ENCODE results near the gene FAXC. TPM values are rescaled to one million over a fixed set of nuclear protein-coding genes. Genes with fewer than 3 reads are reported as not detected.

Gene FAXC
- total and polyA plus RNA-seq, 7 donors = 0.36 to 0.73 (median 0.64) TPM; not detected in 4

GRCh38 chr6:99309557-99309956 lies 39.9 kb downstream of the FAXC start:
- no peak for TF ChIP-seq CTCF (IDR thresholded peaks at IDR 0.05)
- WGBS, 3 donors = 85 to 89% (median 87%) methylated on average over 4 of the region's 4 CpGs
- H3K27ac ChIP-seq = no peak overlapping the region

GRCh38 chr6:99308788-99309187 lies 40.7 kb downstream of the FAXC start:
- no peak for TF ChIP-seq CTCF (IDR thresholded peaks at IDR 0.05)
- Histone ChIP-seq H3K27ac (no peak overlapping the region), H3K27me3 (ENCODE audit: insufficient read depth in 3 of 3, low read length in 2 of 3) (no peaks in the 10 kb centered on the region), H3K4me1 (no peaks in the 10 kb centered on the region), H3K36me3 (ENCODE audit: insufficient read depth in 1 of 2, low read depth in 1 of 2) (no peaks in the 10 kb centered on the region), H3K4me3 (no peak overlapping the region), H3K9me3 (no peaks in the 10 kb centered on the region)
- intact Hi-C loops (cut with DNase I) = no loop called here
- ATAC-seq (no peak), DNase-seq (no peak)
- 68 to 73% (median 70%) methylated on average over 3 of the region's 3 CpGs for WGBS, 3 donors

More at GRCh38 chr6:99309557-99309956, 39.9 kb downstream of the FAXC start:
- DNase-seq (no peak), ATAC-seq (no peak)
- Histone ChIP-seq H3K27me3 (ENCODE audit: insufficient read depth in 3 of 3, low read length in 2 of 3) (no peaks in the 10 kb centered on the region), H3K36me3 (ENCODE audit: insufficient read depth in 1 of 2, low read depth in 1 of 2) (no peaks in the 10 kb centered on the region), H3K4me1 (no peaks in the 10 kb centered on the region), H3K9me3 (no peaks in the 10 kb centered on the region), H3K4me3 (no peak overlapping the region)
- intact Hi-C loops (cut with DNase I) = no loop called here

GRCh38 chr6:99307295-99307907 lies 42.1 kb downstream of the FAXC start:
- ATAC-seq (no peak), DNase-seq (no peak)
- Histone ChIP-seq H3K9me3 (no peaks in the 10 kb centered on the region), H3K4me3 (no peak overlapping the region), H3K27ac (no peak overlapping the region), H3K4me1 (no peaks in the 10 kb centered on the region), H3K27me3 (ENCODE audit: insufficient read depth in 3 of 3, low read length in 2 of 3) (no peaks in the 10 kb centered on the region), H3K36me3 (ENCODE audit: insufficient read depth in 1 of 2, low read depth in 1 of 2) (no peaks in the 10 kb centered on the region)
- no peak for TF ChIP-seq CTCF (IDR thresholded peaks at IDR 0.05)
- intact Hi-C loops (cut with DNase I) = no loop called here
- WGBS, 3 donors = 84 to 90% (median 89%) methylated on average over 11 of the region's 11 CpGs

GRCh38 chr6:99306341-99306740 lies 43.1 kb downstream of the FAXC start:
- DNase-seq (no peak), ATAC-seq (no peak)
- no peak for TF ChIP-seq CTCF (IDR thresholded peaks at IDR 0.05)
- no peak overlapping the region for H3K4me3 ChIP-seq
- H3K4me1 ChIP-seq = no peaks in the 10 kb centered on the region
- H3K36me3 ChIP-seq (ENCODE audit: insufficient read depth in 1 of 2, low read depth in 1 of 2) = no peaks in the 10 kb centered on the region
- intact Hi-C loops (cut with DNase I) = no loop called here
- no peaks in the 10 kb centered on the region for H3K27me3 ChIP-seq (ENCODE audit: insufficient read depth in 3 of 3, low read length in 2 of 3)
- no peak overlapping the region for H3K27ac ChIP-seq
- 62 to 71% (median 70%) methylated on average over 3 of the region's 3 CpGs for WGBS, 3 donors
- H3K9me3 ChIP-seq = no peaks in the 10 kb centered on the region

GRCh38 chr6:99305021-99305554 lies 44.4 kb downstream of the FAXC start:
- H3K27me3 ChIP-seq (ENCODE audit: insufficient read depth in 3 of 3, low read length in 2 of 3) = peaks cover 0 to 2% (median 0%) of the 10 kb centered on the region in 3 donors
- TF ChIP-seq CTCF (IDR thresholded peaks at IDR 0.05) = no peak
- WGBS, 3 donors = 91 to 92% (median 91%) methylated on average over 5 of the region's 5 CpGs
- no peak overlapping the region for H3K27ac ChIP-seq
- no peak for ATAC-seq
- no peaks in the 10 kb centered on the region for H3K9me3 ChIP-seq
- no peak overlapping the region for H3K4me3 ChIP-seq
- intact Hi-C loops (cut with DNase I) = no loop called here
- H3K4me1 ChIP-seq = no peaks in the 10 kb centered on the region
- no peaks in the 10 kb centered on the region for H3K36me3 ChIP-seq (ENCODE audit: insufficient read depth in 1 of 2, low read depth in 1 of 2)
- DNase-seq = no peak

All from psoas muscle (tissue), 8 donors.